ELR (cell line): ENCODE results near the gene WARS2.
A peak's percentile ranks its signal among the peaks of the same experiment; 100 is the strongest.

ENCODE experiments used
- DNase-seq: peaks from one replicate; pipeline ENCODE4 v3.0.0-alpha.2; 2015; ENCODE audit warnings: low read depth

Gene WARS2

DNA sequence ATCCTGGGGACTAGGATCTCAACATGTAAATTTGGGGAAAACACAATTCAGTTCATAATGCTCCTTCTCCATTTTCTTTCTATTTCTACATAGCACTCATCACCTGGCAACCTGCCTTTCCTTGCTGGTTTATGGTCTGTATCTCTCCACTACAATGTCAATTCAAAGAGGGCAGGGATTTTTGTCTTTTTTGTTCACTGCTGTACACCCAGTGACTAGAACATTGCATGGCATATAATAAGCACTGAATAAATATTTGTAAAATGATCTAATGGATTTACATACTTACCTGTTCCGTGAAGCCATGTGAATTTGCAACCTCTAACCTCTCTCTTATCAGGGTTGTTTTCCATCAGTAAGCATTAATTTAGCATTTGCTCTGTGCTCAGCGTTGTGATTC is 124.9 kb downstream of the WARS2 start:
- no peak for DNase-seq

DNA sequence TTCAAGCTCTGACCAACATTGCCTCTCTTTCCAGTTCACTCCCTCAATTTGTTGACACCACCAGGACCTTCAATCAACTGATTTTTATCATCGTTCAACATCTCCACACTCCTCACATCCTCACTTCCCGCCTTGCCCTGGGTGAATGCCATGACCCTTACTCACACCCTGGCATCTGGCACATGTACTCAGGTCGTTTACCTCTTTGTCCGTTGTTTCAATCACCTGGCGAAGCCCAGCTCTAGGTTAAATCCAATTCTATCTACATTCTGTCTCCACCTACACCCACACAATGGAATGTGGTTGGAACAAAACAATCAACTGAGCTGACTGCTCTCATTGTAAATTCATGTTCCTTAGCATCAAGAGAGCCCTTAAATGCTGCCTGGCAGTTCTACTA is 128.1 kb downstream of the WARS2 start:
- no peak for DNase-seq

DNA sequence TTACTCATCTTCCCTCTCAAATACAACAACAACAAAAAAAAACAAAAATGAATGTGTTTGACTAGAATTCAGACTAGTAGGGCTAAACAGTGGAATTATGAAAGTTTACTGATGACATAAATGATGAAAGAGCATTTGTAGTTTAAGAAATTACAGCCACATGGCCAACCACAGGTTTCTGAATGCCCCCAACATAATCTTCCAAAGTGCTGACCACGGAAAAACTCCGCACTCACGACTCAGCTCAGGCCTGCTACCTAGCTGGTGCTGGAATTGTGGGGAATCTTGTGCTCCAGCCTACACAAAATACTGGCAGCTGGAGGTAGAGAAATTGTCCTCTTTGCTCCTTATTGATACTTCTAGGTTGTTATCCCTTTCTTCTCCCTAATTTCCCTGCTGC is 128.7 kb downstream of the WARS2 start:
- no peak for DNase-seq

DNA sequence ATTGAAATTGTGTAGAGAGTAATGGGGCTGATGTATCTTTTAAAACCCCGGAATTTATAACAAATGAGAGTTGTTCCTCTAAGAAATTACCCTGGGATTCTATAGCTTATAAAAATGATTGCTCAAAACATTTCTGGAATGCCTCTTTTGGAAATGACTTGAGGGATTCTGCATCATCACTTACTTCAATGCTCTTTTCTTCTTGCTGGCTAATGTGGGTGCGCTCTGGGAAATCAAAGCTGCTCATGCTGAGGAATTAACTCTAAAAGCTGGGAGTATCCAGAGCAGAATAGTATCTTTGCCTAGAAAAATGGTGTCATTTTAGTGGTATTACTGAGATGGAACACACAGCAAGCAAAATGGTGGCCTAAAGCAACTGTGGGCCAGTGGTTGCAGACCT is 129.3 kb downstream of the WARS2 start:
- no peak for DNase-seq

DNA sequence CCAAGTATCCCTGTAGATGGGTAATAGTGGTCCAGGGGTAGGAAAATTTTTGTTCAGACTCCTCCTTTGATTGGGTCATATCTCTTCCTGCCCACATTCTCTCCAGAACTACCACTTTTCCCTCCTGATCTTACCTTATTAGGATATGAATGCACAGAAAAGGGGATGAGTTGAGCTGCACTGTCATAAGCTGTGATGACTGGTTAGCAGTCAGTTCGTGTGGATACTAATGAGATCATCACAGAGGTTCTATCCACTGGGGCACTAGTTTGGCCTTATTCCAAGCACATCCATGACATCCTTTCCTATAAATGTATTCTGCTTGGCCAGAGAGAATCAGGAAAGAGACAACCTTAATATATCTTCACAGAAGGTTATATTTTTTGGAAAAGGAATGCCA is 130.3 kb downstream of the WARS2 start:
- DNase-seq: peak; percentile 60

DNA sequence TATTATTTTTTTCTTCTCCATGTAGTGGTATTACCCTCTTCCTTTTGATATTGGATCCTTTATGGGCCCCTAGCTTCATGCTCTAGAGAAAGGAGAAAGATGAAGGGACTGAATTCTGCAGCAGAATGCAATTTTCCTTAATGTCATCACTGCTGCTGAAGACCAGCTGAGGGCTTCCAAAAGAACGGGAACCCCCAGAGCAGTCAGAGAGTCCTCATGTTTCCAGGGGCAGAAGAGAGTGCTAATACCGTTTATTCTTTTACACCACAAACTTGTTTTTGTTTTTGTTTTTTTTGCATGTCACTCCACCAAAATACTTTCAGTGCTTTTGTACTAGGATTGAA is 131.2 kb downstream of the WARS2 start:
- peak; percentile 24 for DNase-seq

DNA sequence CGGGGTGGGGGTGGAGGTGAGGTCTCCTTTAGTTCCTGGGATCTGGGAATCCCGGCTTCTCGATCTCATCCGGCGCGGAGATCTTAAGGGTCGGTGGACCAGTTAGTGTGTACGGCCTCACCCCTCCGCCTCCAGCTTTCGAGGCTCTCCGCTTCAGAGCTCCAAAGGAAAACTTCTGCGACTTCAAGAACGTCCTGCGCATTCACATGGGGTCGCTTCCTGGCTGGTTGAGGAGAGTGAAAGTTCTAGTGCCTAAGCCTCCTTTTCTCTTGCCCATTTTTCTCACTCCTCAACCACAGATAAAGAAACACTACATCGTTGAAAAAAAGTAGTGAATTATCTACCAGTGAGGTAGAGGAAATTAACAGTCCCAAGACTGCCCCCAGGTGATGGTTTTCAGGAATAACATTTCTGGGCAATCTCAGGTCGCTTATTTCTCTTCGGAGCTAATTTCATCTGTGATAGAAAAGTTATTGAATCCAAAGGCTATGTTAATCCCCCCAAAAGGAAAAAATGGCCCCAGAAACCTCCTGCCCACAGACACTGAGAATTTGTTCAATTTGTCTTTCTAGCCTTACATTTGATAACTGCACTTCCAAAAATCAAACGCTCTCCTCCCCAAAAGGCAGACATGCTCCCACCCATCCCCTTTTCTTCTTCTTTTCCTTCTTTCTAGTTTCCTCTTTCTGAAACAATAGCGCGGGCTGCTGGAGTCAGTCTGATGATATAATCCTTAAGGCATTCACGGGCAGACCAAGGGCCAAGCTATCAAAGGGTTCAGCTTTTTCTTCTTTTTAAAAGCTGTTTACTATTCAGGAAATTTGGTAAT is 131.8 kb downstream of the WARS2 start:
- DNase-seq: peak; percentile 69

DNA sequence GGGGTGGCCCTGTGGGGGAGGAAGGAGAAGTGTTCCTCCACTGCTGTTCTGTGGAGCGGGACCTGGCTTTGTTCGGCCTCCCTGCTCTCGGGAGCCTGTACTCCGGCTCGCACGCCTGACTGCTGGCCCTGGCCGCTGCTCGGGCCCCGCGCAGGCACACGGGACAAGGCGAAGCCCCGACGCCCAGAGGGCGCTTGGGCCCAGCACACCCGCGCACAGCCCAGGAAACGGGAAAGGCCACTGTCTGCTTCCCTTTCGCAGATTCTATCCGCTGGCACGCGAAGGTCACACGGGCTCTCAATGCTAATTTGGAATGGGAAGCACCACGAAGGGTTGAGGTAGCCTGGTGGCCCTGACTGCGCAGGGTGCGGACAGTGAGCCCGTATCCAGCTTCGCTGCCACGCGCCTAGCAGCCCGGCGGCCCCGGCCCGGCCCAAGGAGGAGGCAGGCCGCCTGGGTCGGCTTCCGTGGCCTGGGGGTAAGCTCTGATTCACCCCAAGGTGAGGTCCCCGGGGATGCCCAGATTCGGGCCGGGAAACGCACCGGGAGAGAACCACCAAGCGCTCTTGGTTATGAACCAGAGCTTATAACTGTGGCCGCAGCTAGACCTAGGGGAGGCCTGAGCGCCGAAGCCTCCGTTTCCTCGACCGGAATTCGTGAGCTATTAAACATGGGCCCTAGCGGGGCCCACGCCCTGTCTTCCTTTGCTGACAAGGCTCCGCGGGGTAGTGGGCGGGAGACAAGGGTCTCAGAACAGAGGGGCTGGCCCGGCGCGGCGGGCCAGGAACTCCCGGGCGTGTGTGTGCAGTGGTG is 132.6 kb downstream of the WARS2 start:
- no peak for DNase-seq

DNA sequence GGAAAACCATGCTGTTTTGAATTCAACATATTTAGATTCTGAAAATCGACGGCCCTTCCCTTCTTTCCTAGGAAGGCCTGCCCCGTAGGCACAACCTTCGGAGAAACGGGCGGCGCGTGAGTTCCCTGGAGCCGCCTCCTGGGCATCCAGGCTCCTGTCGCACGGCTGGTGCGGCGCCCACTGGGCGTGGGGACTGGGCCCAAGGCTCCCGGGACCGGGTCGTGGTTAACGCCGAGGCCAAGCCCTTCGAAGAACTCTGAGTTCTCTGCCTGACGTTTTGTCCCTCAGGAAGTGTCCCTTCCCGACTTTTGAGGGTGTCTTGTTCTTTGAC is 133.1 kb downstream of the WARS2 start:
- DNase-seq: no peak

DNA sequence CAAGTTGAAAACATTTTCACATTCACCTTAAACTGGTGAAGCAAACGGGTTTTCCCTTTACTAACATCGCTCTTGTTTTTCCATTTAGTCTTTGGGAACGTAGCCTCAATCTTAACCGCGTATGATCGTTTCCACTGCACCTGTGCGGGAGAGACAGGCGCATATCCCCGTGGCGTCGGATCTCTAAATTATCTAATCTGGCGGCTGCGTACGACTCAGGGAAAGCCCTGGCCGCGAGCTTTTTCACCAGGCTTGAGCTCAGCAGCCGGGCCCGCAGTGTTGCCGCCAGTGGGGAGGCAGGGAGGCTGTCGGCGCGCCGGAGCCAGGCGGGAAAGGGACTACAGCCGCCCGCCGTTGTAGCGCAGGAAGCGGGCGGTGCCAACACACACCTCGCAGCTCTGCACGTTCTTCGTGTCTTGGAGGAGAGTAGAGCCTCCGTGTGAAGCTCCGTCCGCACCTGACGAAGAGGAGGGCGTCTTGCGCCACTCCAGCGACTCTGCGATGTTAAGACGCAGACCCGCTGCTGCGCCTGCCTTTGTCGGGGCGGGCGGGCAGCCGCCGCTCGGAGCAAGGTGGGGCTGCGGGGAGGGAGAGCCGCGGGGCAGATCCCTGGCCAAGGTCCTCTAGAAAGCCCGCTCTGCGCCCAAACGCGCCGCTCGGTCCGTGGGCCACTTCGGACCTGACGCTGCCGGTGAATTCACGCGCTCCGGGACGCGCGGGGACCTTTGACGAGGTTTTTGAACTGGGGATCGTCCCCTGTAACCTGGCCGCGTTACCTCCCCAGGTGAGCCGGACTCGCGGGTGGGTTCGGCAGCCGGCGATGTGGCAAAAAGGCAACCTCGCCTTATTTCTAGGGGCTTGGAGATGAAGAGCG is 133.8 kb downstream of the WARS2 start:
- no peak for DNase-seq

DNA sequence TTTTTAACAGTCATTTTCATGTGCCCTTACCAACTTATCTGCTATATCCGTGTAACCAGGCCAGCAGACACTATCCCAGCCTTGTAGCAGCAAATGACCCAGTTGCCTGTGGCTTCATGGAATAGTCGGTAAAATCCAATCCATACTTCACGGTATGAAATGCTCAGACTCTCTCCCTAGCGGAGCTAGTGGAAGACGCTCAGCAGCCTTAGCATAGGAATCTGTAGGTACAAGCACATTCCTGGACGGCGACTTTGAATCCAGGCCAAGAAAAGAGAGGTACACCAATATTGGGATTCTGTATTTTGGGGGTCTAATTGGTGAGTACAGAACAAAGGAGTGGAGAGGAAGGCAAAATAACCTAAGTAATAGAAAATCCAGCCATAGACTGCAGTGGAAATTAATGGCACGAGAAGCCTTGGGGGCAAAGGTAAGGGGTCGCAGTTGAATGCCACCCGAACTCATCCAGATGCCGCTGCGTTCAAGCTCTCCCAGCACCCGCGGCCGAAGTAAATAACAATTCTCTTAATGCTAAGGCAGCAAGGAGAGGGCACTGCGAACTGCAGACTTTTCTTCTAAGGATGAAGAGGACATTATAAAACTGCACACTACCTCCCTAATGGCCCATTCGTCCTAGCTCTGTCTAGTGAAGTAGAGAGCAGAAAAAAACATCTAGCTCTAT is 134.6 kb downstream of the WARS2 start:
- DNase-seq: no peak

DNA sequence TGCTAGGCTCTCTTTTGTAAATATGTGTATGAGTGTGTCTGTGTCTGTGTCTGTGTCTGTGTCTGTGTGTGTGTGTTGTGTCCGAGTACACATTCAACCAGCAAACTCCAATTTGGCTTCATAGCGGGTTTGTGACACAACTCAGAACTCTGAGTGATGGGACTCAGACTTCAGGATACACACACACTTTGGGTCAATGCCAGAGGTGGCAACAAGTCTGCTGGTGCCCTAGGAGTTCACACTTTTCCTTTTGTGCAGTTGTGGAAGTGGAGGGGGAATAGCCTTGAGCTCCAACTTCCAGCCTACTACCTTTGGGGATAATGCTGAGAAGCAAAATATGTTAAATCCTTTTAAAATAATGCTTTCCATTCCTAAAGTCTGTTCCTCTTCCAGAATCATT is 135.7 kb downstream of the WARS2 start:
- no peak for DNase-seq

DNA sequence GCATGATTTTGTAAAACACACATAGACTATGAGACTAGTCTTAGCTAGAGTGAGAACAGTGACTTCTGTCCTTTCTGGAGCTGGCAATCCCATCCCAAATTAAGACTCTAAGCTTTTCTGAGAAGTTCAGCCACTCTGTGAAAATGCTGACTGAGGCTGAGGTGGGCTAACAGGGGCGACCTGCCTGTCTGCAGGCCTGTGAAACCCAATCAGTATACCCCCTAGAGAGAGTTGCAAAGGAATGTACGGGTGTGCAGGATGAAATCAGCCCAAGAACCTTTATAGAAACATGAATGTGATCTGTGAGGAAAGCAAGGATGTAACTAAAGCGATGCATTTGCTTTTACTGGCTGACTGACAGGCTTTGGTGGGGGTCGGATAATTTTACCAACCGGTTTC is 136.3 kb downstream of the WARS2 start:
- no peak for DNase-seq

DNA sequence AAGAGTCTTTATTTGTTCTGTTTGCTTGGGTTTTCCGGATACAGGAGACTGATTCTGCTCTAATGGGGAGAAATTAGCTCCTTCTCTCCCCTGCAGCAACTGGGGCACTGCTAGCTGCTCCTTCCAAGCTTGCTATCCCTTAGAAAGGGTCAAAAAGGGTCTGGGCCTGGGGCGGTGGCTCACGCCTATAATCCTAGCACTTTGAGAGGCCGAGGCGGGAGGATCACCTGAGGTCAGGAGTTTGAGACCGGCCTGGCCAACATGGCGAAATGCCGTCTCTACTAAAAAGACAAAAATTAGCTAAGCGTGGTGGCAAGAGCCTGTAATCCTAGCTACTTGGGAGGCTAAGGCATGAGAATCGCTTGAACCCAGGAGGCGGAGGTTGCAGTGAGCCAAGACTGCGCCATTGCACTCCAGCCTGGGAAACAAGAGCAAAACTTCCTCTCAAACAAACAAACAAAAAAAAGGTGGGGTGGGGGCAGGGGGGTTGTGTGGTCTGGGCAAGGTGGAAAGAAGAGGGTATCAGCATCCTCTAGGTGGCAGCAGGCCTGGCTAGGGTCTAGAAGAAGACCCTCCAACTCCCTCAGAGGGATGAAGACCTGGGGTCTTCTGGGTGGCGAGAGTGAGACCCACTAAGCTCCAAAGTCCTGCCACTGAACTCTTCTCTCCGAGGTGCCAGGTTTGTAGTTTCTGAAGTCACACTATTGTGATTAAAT is 136.9 kb downstream of the WARS2 start:
- DNase-seq: no peak

DNA sequence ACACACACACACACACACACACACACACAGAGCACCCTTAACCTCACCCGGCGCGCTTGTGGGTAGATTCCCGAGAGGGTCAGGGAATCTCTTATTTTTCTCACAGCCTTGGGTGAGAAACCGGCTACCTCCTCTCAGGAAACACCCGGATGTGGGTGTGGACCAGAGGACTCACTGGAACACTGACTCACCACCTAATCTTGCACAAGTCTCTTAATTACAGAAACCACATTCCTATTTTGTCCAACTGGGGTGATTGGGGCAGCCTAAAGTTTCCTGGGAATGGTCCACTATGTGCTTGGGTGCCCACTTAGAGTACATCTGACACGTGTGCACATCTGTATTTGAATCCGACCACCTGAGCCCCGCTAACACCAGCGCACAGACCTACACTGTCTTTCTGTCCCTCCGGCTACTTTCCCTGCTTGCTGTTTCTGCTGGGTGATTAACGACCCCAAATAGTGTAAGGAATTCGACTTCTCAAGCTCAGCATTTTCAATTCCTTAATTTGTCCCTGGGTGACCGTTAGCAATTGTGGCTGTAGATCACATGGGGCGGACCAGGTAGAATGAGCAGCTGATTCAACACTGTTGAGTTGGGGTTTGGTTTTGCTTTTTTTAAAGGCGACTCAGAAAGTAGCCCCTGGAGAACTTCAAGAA is 138.3 kb downstream of the WARS2 start:
- DNase-seq: peak; percentile 83

DNA sequence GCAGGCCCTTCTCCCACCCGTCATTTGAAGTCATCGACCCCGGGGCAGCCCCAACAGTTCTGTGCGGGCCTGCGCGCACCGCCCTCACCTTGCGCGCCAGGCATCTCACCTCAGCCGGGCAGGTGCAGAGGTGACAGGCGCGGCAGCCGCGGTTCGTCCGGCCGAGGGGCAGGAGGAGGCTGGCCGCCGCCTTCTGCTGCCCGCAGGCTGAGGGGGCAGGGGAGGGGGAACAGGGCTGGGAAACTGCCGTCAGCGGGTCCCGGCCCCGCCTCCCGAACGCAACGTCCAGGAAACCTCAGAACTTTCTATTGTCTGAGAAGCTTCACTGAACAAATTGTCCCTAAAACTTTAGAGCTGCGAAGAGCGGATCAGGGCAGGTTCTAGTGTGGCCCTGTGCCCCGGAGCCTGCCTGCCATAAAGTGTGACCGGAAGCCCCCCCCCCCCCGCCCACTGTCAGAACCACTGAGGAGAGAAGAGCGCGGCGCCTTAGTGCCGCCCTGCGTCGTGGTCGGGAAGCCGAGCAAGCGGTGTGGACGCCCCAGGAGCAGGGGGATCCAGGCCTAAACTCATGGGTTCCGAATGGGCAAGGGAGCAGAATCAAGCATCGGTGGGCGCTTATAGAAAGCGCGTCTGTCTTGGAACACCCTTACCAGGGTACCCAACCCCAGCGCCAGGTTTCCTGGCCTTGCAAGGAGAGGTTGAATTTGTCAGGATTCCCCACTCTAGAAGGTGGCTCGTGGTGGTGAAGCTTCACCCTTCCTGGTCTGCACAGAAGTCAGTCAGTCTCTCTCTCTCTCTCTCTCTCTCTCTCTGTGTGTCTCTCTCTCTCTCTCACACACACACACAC is 139.0 kb downstream of the WARS2 start:
- DNase-seq: no peak

DNA sequence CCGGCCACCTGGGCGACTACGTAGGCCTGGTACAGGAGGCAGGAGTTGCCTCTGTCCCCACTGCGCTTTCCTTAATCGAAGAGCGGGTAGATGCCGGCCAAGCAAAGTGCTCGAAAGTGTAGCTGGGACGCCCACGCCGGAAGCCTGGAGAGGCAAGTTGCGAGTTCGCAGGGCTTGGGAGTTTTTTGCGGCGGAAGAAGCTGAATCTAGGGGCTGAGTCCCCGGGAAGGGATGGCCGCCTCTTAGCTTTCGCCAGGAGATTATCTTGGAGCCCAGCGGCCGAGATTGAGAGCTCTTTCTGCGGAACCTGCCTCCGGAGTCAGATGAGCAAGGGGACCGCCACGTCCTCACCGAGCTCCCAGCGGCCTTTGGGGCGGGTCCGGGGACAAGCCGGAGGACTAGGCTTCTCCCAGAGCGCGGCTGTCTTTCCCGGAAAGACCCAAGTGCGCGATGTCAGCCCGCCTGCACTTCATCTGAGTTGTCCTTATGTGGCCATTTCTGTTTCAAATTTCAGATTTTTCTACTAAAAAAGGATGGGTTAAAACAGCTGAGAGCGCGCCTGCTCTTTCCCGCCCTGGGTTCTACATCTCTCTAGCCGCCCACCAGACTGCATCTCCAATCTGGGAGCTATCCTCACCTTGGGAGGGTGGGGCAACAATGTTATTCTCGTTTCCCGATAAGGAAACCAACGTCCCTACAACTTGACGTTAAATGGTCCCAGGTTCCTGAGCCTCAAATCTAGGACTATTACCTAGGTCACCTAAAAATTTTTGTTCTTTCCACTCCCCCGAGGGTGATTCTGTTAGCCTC is 139.9 kb downstream of the WARS2 start:
- DNase-seq: no peak

DNA sequence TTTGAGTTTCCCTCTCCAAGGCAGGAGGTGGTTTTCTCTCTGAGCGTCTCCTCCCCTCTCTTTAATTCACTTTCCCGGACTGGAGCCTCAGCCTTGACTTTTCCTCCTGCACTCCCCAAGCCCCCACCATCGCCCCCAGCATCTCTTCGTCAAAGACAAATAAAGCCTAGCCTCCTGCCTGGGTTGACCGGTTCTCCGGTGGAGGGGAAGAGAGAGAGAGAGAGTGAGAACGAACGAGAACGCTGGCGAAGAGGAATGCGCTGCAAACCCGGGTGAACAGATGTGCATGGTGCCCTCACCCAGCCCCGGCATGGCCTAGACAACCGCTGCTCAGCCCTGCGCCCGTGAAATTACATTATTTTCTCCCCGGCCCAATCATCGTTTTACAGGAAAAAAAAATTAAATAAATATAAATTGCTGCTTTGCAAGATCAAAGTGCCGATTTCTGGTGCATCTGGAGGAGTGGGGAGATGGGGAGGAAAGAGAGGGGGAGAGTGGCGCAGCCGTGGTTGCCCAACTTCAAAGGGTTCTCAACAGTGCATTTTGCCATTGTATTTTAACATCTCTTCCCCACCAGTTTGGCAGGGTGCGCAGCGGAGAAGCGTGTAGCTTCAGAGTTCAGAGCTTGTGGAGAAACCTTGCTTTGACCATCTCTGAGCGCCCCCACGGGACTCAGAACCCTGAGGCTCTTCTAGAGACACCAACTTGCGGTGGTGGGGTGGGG is 140.9 kb downstream of the WARS2 start:
- no peak for DNase-seq
